Superior temporal gyrus (tissue), 1 donor: ENCODE data around the gene MOCOS.

Source experiments
- DNase-seq: peaks from one replicate; pipeline ENCODE4 v3.0.0-alpha.2; 2016; ENCODE audit errors: extremely low spot score

The MOCOS gene

DNA sequence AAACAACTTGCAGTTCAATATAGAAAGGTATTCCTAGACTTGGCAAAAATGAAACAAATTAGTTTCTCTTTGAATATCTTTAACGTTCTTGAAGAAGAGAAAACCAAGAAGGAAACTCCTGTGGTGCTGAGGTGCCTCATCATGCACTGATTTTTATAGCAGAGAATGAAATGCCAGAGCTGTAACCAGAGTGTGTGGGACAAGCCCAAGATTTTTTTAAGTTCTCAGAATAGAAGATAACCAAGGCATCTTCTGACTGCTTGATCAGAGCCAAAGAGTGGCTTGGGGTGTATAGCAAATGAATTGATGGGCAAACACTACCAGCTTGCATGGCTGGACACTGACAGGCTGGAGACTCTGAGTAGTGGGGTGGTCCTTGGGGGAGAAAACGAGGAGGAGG lies 118.1 kb downstream of the MOCOS start:
- DNase-seq = no peak

DNA sequence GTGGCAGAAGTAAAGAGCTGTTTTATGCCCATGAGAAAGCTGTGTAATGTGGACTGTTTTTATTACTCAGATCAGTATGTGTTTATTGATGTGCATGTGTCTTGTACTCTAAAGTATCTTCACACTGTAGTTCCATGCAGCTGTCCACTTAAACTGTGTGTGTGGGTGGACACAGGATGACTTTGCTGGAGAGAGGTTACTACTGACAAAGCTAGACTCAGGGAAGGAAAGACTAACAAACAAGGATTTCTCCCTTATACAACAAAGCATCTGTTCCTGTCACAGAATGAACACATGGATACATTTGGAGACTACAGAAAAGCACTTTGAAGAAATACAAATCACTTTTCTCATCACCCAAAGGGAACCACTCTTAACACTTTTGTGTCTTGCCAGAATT lies 120.2 kb downstream of the MOCOS start:
- DNase-seq = no peak

DNA sequence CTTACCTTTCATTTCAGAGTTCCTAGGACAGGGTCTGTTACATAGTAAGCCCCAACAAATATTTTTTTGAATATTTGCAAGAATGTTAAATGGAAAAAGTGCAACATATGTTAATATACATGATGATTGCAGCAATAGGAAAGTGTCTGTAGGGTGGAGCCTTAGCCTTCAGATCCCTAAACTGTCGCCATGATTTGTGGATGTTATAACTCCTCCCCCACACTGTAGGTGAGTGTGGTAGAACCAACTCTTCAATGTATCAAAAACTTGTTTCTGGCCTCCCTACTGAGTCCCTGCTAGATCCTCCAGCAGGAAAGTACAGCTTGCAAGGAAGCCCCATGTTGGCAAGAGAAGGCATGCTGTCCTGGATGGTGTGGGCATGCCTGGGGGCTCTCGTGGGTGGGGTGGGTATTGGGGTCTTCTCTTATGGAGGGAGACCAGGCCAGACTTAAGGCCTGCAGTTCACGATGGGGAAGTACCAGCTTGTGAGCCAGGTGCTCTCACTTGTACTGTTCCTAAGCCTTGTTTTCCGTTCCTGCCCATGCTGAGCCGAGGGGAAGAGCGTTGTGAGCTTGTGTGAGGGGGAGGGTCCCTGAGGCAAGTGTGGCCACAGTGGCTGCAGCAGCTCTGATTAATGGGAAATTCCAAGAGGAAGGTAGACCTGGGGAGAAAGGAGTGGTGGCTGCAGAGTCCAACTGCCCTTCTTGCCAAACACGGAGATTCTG lies 121.6 kb downstream of the MOCOS start:
- no peak for DNase-seq

- no peak for DNase-seq
Measured at GRCh38 chr18:36309436-36310391, 122.4 kb downstream of the MOCOS start.

- no peak for DNase-seq
Measured at GRCh38 chr18:36311026-36311570, 123.8 kb downstream of the MOCOS start.

GRCh38 chr18:36312806-36313395 lies 125.6 kb downstream of the MOCOS start:
- DNase-seq = no peak

- no peak for DNase-seq
Measured at GRCh38 chr18:36314098-36314497, 126.8 kb downstream of the MOCOS start.

- DNase-seq = no peak
Measured at GRCh38 chr18:36314754-36315153, 127.5 kb downstream of the MOCOS start.

DNA sequence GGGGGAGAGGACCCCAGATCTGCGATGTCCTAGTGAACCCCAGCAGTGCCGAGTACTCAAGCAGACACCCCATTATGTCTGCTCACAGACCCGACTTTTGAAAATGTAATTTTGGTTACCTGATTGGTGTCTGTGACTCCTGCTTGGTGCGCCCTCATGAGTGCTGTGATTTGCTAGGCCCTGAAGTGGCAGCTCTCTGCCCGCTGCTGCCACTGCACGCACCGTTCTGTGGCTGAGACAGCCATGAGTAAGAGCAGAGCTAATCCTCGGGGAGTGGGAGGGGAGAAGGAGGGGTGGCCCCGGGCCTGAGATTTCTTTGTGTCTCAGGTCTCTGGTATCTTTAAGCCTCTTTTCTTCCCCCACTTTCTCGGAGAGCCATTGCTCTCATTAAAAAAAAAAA lies 128.4 kb downstream of the MOCOS start:
- no peak for DNase-seq

GRCh38 chr18:36316246-36316645 lies 128.9 kb downstream of the MOCOS start:
- DNase-seq = no peak
